Fibroblast of pulmonary artery (primary cell): ENCODE measurements around the gene BAZ2B.

ENCODE experiments used
- DNase-seq: peaks from one replicate; pipeline ENCODE4 v3.0.0-alpha.2; 2010; ENCODE audit warnings: low read depth
- H3K4me3 ChIP-seq: replicated peaks from 2 replicates; pipeline ENCODE4 v1.5.1; 2011; ENCODE audit warnings: low read depth, mild to moderate bottlenecking, control low read depth, low read length, moderate library complexity
- CTCF ChIP-seq: IDR thresholded peaks from 2 replicates; pipeline ENCODE4 v1.5.1; 2011; ENCODE audit warnings: mild to moderate bottlenecking, control low read depth, low read length, inconsistent platforms; ENCODE audit errors: missing control alignments

The BAZ2B gene

GRCh38 chr2:159616286-159616701 lies at the start of gene BAZ2B:
Gene BAZ2B (minus strand): TSS chr2:159616548. CDS start chr2:159478719, 137,829 bp downstream.
- DNase-seq = peak; percentile 88
- H3K4me3 ChIP-seq = peak within 1 kb of the TSS; percentile 76
- no peak for TF ChIP-seq CTCF

GRCh38 chr2:159661286-159661685 lies 44.9 kb upstream of the BAZ2B start:
- no peak for DNase-seq
- no peak overlapping the region for H3K4me3 ChIP-seq
- TF ChIP-seq CTCF = no peak

- no peak overlapping the region for H3K4me3 ChIP-seq
- peak; percentile 79 for DNase-seq
- no peak for TF ChIP-seq CTCF
Observed at GRCh38 chr2:159658881-159659873, 42.8 kb upstream of the BAZ2B start.

- H3K4me3 ChIP-seq = no peak overlapping the region
- TF ChIP-seq CTCF = no peak
Observed at GRCh38 chr2:159653962-159654361, 37.6 kb upstream of the BAZ2B start.

GRCh38 chr2:159651884-159652283 lies 35.5 kb upstream of the BAZ2B start:
- no peak for TF ChIP-seq CTCF
- no peak overlapping the region for H3K4me3 ChIP-seq
- DNase-seq = no peak

More at GRCh38 chr2:159653962-159654361, 37.6 kb upstream of the BAZ2B start:
- no peak for DNase-seq

GRCh38 chr2:159650574-159650973 lies 34.2 kb upstream of the BAZ2B start:
- DNase-seq = no peak
- TF ChIP-seq CTCF = no peak
- no peak overlapping the region for H3K4me3 ChIP-seq
